Stimulated activated CD8-positive, alpha-beta memory T cell treated with anti-CD3 and anti-CD28 coated beads, Interleukin-4, amount 100 ng/mL, for 1 hour (primary cell): ENCODE data around the gene ANKRA2.
A peak's percentile ranks its signal among the peaks of the same experiment; 100 is the strongest.
"Not testable (repeated sequence)": the region's sequence is repeated elsewhere in the genome, so short reads cannot be mapped to it uniquely, and the experiment has no call there.

Experiments
- DNase-seq, 2 donors: peaks; one replicate each; pipeline ENCODE4 v3.0.0-alpha.2; 2020; ENCODE audit warnings: low read depth in 2 of 2, low spot score in 1 of 2

ANKRA2 gene

DNA sequence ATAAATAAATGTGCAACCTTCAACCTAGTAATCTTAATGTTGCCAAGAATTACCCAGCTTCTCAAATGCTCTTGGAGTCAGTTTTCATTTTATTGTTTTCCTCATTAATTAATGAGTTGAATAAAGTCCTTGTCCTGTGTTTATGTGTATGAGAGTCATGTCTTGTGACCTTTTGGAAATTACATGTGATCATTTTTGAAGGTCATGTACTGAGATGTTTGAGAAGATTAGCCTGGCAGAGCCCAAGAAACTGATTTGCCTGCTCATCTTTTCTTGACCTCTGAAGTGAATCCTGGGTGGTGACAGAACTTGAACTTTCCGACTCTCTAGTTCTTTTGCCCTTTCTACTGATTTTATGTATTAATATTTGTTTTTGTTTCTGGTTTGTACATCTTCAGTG lies 15.4 kb downstream of the ANKRA2 start:
- no peak for DNase-seq

DNA sequence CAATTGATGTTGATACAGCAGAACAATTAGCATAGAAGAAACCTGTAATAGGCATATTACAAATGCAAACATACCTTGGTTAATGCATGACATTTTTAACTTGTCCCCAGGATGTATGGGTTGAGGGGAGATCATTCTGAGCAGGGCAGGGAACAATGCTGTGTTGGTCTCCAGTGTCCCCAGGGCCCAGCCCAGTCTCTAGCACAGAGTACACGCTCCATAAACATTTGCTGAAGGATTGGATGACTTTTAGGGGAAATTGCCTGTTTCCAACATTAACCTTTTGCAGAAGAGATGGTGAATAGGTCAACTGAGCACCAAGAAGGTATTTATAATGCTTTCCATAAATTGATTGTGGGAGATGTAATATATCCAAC lies 20.0 kb downstream of the ANKRA2 start:
- no peak for DNase-seq

DNA sequence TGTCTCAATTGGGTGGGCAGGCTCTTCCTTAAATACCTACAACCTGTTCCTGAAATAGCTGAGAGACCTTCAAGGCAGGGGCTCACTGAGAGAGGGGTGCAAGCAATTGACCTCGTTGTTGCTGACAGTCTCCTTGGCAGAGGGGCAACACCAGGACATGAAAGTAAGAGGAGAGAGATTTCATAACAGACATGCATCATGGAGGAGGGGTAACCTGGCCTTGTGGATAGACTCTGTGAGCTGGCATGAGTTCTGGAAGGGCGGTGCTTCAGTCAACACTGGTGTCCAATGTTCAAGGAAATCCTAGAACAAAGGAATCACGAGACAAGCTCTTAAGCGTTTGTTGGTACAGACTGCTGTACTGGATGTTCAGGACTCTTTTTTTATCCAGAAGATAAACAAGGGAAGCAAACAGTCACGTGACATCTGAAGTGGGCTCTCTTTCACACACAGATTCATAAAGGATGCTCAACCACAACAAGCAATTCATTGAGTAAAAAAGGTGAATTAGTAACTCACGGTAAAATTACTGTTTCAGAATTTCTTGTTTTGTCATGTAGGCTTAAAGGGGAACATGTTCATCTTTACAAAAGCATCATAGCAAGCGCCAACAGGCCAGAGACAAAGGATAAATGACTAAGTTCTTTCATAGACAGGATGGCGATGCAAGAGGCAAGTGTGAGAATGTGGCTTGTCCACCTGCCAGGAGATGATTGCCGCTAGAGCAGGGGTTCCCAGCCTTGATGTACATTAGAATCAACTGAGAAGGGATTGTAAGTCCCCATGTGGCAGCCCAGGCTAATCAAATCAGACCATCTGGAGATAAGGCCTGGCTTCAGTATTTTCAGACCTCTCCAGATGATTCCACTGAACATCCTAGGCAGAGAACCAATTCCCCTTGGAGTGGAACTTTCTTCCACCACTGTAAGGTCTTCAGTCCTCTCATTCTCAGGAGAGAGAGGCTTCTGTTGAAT lies 20.7 kb downstream of the ANKRA2 start:
- no peak for DNase-seq

DNA sequence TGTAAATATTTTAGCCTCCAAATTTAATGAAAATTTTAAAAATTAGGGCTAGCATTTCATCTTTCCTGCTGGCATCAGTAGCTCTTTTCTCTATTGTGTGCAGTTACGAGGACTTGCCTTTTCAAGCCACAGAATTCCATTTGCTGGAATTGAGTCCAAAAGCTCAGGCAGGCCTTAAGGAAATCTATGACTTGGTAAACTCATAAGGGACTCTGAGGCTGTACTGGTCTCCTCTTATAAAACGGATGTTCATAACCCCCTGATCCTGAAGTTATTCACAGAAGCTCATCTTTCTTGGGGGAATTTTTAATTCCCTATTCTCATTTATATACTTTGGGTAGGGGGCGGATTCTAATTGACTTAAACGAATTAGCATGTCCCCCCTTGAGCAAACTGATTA lies 23.4 kb downstream of the ANKRA2 start:
- no peak for DNase-seq

DNA sequence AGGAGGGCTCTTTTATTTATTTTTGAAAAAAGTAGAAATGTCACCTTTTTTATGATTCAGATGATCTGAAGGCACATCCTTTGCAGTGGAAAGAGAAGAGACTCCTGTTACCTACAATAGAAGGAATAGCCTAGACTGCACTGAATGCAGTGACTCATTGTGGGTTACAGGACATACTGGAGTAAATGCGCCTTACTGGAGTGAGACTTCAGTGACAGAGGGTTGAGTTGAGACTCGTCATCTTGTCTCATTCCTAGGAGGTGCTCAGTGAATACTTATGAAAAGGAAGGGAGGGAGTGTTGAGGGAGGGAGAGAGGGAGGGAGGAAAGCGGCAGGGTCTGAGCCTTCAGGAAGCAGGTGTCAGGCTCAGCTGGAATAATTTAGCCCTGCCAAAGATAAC lies 25.2 kb downstream of the ANKRA2 start:
- DNase-seq = no peak

DNA sequence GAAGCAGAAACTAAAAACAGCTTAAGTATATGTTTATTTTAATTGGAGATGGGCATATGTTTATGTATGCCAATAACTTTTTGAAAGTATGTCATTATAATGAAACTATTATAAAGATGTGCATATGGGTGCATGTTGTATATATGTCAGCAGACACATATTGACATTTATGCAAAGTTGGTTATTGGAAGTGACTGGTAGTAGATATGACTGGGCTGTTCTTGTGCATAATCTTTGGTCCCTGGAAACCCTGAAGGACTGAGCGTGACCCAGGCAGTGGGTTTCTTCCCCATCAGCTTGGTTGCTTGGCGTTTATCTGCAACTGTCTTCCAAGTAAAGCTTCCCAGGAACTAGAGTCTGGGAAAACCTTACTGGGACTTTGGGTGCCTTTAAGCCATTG lies 25.7 kb downstream of the ANKRA2 start:
- DNase-seq = no peak

DNA sequence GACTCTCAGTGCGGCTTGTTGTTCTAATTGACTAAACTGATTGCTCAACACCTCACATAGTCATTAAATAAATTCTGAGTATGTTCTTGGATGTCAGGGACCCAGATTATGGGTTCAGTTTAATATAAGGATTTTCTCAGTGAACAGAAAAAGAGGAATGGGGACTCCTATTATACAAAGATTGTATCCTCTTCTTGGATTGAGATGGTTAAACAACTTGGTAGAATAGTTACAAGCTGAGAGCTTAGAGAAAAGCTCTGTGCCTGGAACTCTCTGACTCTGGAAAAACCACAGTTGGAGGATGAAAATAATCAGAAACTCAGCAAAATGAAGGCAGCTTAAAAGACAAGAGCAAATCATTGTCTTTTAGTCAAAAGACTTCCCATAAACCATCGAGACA lies 30.5 kb downstream of the ANKRA2 start:
- DNase-seq = no peak

DNA sequence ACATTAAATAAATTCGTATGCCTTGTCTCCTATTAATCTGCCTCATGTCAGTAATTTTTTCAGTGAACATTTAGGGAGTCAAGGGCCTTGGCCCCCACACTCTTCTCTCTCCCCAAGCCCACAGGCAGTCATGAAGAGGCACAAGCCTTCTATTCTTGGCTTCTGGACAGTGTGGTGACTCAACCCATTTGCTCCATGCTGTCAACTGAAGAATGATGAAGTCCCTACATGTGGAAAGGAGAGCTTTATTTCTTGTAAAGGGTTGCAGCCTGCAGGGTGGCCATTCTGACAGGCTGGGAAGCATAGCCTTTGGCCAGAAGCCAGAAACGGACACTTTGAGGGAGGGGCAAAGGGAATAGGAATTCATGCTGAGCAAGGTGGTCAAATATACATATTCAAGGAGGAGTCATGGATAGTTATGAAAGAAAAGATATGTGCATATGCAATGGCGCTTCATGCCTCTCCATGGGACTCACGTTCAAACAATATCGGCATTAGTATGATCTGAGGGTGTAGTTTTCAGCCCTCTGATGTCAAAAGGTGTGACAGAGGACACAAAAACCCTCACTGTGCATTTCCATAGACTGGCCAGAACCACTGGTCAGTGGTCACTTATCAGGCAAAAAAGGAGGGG lies 31.3 kb downstream of the ANKRA2 start:
- no peak for DNase-seq

DNA sequence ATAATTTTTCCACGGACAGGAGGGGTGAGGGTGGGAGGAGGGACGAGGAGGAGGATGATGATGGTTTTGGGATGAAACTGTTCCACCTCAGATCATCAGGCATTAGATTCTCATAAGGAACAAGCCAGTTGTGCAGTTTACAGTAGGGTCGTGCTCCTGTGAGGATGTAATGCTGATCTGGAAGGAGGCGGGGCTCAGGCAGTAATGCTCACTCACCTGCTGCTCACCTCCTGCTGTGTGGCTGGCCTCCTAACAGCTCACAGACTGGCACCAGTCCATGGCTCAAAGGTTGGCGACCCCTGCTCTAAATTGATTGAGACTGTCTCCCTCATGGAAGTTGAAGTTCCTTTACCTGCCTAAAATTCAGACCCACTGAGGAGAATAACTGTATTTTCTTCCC lies 33.2 kb downstream of the ANKRA2 start:
- DNase-seq = no peak

DNA sequence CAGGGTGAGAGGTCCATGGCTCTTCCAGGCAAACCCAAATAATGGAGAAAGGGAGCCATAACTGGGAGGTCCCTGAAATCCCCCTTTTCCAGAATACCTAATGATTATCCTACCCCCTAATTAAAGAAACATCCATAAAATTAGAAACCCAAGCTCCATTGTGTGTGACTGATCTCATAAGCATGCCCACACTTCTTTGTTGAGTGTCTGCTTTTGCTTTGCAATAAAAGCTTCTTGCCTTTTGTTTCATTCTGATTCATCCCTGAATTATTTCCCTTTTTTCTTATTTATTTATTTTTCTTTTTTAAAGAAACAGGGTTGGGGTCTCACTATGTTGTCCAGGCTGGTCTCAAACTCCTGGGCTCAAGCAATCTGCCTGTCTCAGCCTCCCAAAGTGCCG lies 34.1 kb downstream of the ANKRA2 start:
- DNase-seq = no peak

DNA sequence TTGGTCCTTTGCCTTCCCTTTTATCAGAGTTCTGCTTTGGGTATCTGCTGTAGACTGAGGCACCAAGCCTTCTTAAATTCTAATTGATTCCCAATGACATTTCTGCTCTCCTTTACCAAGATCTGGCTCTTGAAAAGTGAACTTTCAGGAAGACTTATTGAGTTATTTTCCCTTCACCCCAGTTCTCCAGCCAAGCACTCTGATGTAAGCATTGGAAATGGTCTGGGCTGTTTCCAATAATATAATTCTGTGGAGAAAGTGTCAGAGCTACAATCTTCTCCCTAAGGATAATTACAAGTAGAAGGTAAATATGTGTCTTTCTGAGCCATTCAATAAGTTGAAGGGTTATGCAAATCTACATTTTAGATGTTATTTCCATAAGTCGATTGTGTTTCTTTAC lies 36.4 kb downstream of the ANKRA2 start:
- DNase-seq = no peak

DNA sequence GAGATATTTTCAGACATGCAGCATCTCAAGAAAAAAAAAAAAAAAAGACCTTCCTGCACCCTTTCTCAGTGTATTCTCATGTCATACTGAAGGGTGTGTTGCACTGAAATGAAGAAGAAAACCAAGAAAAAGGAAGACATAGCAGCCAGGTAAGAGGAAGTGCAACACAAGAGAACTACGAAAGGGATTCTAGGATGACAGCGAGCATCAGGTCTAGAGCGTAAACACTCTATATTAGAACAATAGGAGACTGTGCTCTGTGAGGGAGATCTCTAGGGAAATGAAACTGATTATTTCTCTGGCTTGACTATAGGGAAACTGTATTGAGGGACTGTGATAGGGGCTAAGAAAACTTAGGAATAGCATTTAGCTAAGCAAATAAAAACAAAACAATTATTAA lies 37.2 kb downstream of the ANKRA2 start:
- no peak for DNase-seq

DNA sequence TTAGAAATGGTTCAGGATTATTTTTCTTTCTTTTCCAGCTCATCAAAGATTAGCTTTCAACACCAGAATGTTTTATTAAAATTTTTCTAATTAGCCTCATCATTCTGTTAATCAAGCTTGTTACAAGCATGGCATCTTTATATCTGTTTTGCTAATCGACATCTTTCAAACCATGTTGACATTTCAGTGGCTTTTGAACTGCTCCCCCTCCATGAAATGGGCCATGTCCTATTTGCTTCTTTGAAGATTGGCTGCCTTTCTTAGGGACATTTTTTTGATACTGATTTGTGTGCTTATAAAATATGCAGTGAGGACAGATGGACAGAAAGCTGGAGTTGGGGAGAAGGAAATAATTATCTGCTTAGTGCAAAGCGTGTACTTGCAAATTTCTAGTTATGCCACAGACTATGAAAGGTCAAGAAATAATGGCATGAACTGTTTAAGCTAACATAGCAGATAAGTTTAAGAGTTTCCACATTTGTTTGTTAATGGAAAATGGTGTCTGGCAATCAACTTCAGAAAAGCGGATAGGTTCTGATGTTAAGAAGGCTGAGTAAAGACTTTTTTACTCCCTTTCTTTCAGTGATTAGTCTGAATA lies 39.7 kb downstream of the ANKRA2 start:
- no peak for DNase-seq

DNA sequence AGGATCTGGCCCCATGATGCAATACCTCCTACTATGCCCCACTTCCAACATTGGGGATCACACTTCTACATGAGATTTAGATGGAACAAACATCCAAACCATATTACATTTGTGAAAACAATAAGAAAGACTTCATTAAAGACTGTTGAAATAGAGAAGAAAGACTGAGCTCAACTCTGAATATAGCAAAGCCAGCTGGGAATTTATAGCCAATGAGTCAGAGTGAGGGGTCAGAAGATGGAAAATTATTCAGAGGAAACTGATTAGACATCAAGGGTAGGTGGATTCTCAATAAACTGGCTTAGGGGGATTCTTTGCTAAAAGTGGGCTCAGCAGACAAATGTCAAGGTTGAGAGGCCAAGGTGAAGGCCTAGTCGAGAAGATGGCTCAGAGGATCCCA lies 41.6 kb downstream of the ANKRA2 start:
- no peak for DNase-seq

DNA sequence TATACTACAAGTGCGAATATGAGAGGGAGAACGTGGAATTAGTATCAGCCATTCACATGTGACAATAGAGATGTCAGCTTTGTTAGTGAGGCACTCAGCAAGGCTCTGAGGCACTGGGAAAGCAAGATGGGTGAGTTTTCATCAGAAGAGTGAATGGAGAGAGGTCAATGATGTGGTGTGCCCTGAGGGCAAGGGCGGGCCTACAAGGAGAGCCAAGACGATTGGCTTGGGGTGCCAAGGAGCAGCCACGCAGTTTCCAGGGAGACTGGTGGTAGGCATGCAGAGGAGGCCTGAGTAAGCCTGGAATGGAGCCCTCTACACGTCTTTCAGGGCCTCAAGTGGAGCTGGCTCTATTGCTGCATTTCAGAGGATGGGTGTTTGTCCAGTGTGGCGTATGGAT lies 42.5 kb downstream of the ANKRA2 start:
- no peak for DNase-seq

DNA sequence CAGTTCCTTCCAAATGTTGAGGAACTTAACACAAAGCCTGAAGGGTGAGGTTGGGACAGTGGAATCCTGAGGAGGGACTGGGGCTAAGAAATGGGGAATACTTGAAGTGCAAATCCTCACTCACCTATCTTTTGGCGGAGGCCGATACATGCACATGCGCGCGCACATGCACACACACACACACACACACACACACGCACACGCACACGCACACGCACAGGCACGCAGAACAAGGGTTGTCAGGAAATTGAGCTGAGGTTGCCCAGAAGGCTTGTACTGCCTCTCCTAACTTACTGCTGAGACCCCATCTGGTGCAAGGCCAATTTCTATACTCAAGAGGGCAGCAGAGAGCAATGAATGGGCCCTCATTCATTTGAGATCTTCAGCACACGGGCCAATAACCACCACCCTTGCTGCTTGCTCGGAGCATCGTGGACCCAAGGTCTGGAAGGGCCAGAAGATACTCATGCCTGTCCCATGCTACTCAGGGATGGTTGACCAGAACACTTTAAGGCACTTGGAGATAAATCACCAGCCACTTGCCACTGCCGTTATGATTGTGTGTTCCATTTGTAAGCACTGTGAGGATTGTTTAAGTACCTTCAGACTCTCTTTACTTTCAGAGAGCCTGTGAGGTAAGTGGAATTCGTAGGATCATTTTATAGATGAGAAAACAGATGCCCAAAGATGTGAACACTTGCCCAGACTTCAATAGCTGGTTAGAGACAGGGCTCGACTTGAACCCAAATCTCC lies 45.7 kb downstream of the ANKRA2 start:
- peak; percentile 27 to 29 for DNase-seq

DNA sequence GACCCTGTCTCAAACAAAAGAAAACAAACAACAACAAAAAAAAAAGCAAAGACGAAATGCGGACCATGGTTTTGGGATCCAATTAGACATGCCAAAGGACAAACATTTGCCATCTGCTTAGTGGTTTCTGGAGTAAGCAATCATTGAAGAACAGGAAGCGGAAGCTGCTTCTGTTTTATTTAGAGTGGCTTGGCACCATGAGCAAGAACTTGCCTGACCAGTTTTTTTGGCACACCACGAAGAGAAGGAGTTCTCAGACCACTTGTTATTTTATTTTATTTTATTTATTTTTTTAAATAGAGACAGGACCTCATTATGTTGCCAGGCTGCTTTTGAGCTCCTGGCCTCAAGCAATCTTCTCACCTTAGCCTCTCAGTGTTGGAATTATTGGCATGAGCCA lies 50.2 kb downstream of the ANKRA2 start:
- DNase-seq = no peak

DNA sequence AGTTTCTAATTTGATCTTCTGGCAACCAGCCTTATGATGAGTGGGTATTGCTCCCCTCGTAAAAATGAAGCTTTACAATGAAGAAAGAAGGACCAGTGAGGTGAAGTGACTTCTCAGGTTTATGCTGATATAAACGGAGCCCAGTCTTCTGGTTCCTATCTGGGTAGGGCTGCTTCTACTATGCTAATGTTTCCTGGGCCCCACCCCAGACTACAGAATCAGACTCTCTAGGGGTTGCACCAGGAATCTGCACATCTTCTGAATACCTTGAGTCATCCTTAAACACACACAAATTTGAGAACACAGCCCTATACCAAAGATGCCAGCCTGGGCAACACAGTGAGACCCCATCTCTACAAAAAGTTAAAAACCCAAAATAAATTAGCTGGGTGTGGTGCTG lies 51.0 kb downstream of the ANKRA2 start:
- no peak for DNase-seq

DNA sequence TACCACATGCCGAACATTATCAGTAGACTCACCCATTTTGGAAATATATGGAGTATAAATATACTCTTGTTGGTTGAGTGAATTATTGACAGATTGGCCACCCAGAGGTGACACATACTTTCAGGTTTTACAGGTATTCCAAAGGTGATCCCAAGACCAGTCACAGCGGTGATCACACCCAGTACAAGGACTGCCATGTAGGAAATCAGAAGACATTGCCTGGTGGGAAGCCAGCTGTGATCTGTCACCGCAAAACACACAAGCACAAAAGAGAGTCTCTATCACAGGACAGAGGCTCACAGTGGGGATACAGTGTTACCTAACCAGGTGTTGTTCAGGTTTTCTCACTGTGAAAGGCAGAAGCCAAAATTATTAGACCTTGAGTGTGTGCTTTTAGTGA lies 51.4 kb downstream of the ANKRA2 start:
- DNase-seq = no peak

DNA sequence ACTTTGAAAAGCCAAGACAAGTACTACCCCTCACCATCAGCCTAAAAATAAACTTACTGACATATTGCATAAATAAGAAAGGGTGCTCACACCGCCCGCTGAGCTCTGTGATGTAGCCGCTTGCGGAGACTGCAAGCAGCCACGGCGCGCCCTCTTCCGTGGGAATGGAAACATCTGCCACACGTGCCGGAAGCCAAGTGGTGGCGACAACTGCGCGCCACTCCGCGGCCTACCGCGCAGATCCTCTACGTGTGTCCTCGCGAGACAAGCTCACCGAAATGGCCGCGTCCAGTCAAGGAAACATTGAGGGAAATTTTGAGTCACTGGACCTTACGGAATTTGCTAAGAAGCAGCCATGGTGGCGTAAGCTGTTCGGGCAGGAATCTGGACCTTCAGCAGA lies 56.9 kb downstream of the ANKRA2 start:
- not testable (repeated sequence) for DNase-seq

DNA sequence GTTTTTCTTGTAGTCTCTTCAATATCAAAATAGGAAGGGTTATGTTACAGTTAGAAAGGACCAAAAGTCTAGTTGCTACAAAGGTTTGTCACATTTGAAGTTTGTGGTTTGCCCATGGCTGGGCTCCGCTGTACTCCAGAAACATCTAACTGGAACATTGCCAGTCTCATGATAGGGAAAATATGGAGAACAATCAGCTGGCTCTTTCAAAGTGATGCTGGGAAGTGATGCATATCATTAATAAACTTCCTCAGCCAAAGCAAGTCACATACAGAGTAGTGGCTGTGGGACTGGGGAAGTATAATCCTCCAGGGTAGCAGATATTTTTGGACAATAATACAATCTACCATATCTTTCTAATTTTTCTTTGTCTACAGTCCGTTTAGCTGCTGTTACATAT lies 58.4 kb downstream of the ANKRA2 start:
- DNase-seq = no peak
